Hepatocyte (in vitro differentiated cells): ENCODE measurements around the gene SLC12A8. TPM values are rescaled to one million over a fixed set of nuclear protein-coding genes. Genes with fewer than 3 reads are reported as not detected.

Experiments used
- DNase-seq: peaks from one replicate; pipeline ENCODE4 v3.0.0-alpha.2; 2016; ENCODE audit warnings: low spot score
- H2AFZ ChIP-seq: fragments of 200-600 bp; sonication (generic); 2 replicates; pipeline ENCODE4 v1.6.0; 2016; ENCODE audit warnings: antibody characterized with exemption, mild to moderate bottlenecking
- H3K27ac ChIP-seq: fragments of 200-600 bp; sonication (generic); 2 replicates; pipeline ENCODE4 v1.5.1; 2016; ENCODE audit warnings: mild to moderate bottlenecking
- H3K27me3 ChIP-seq: fragments of 200-600 bp; sonication (generic); 2 replicates; pipeline ENCODE4 v1.6.1; 2016
- H3K36me3 ChIP-seq: fragments of 200-600 bp; sonication (generic); replicated peaks from 2 replicates; pipeline ENCODE4 v1.5.1; 2016; ENCODE audit warnings: low read depth; ENCODE audit not compliant: insufficient read depth
- H3K4me1 ChIP-seq: fragments of 200-600 bp; sonication (generic); 2 replicates; pipeline ENCODE4 v1.5.1; 2016; ENCODE audit warnings: mild to moderate bottlenecking, moderate library complexity; ENCODE audit not compliant: insufficient read depth
- H3K4me2 ChIP-seq: fragments of 200-600 bp; sonication (generic); 2 replicates; pipeline ENCODE4 v1.6.0; 2016
- H3K4me3 ChIP-seq: fragments of 200-600 bp; sonication (generic); 2 replicates; pipeline ENCODE4 v1.5.1; 2016; ENCODE audit warnings: mild to moderate bottlenecking
- H3K79me2 ChIP-seq: fragments of 200-600 bp; sonication (generic); 2 replicates; pipeline ENCODE4 v1.6.0; 2017; ENCODE audit warnings: mild to moderate bottlenecking
- H3K9me2 ChIP-seq: fragments of 200-600 bp; sonication (generic); replicated peaks from 2 replicates; pipeline ENCODE4 v1.6.0; 2017; ENCODE audit warnings: mild to moderate bottlenecking; ENCODE audit not compliant: insufficient read depth
- H3K9me3 ChIP-seq: fragments of 200-600 bp; sonication (generic); 2 replicates; pipeline ENCODE4 v1.5.1; 2016; ENCODE audit warnings: low read depth, mild to moderate bottlenecking
- H4K20me1 ChIP-seq: fragments of 200-600 bp; sonication (generic); 2 replicates; pipeline ENCODE4 v1.6.0; 2016; ENCODE audit warnings: mild to moderate bottlenecking; ENCODE audit not compliant: insufficient read depth, poor library complexity, severe bottlenecking
- EZH2 ChIP-seq: fragments of 200-600 bp; sonication (generic); IDR thresholded peaks from 2 replicates; pipeline ENCODE4 v1.6.1; 2016; ENCODE audit warnings: antibody characterized with exemption, mild to moderate bottlenecking, borderline replicate concordance
- EZH2phosphoT487 ChIP-seq: fragments of 200-600 bp; sonication (generic); IDR thresholded peaks from one replicate; pipeline ENCODE4 v1.6.1; 2018; ENCODE audit warnings: antibody characterized with exemption, mild to moderate bottlenecking, low read depth, moderate library complexity; ENCODE audit not compliant: unreplicated experiment, severe bottlenecking
- WGBS: methylation state at CpG from one replicate; pipeline ENCODE4 v1.1.6; 2016; ENCODE audit warnings: low lambda C conversion rate; ENCODE audit errors: missing lambda C conversion rate; 5-methylcytosine and 5-hydroxymethylcytosine counted together
- polyA plus RNA-seq: library from polyadenylated mRNA; unstranded; fragments of >200 nt; fragmentation: Nextera tagmentation; extraction: Ambion mirVana; gene quantifications from 2 replicates; pipeline ENCODE4 v1.2.1, GENCODE V29; 2016
- total RNA-seq: library from RNA; depleted of rRNA; stranded (reverse); fragments of >200 nt; gene quantifications from 2 replicates; pipeline ENCODE4 v1.2.3, GENCODE V29; 2014
- TF ChIP-seq, protein P1 (sequence below): fragments of 200-600 bp; sonication (generic); IDR thresholded peaks from 2 replicates; pipeline ENCODE4 v1.5.1; 2016; ENCODE audit warnings: antibody characterized with exemption, mild to moderate bottlenecking; ENCODE audit not compliant: poor library complexity

The SLC12A8 gene
- total and polyA plus RNA-seq, 2 experiments from 2014 or later = 18.9 to 20.0 TPM

DNA sequence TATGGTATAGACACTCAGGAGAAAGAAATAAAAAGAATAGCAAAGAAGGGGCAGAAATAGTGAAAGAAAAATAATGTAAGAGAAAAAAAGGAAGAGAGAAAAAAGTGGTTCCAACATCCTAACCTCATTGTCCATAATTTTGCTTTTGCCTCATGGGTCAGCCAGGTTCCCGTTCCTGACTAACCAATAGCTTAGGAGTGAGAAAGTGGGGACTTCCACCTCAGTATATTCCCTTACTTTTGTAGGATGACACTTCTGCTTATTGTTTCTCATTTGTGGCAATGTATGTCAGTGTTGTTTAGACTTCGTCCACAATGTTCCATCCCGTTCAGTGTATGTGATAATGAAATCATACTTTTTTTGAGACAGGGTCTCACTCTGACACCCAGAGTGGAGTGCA is 9.3 kb upstream of the SLC12A8 start:
- Histone ChIP-seq H3K9me2 (no peaks in the 10 kb centered on the region), H3K36me3 (no peaks in the 10 kb centered on the region), H4K20me1 (no peaks in the 10 kb centered on the region), H3K4me1 (peaks cover 20% of the 10 kb centered on the region), H3K27ac (no peak overlapping the region), H3K4me3 (no peak overlapping the region), H3K9me3 (no peaks in the 10 kb centered on the region), H3K27me3 (no peaks in the 10 kb centered on the region), H2AFZ (no peak overlapping the region), H3K79me2 (no peaks in the 10 kb centered on the region), H3K4me2 (no peak overlapping the region)
- 90% methylated on average over 3 of the region's 3 CpGs for WGBS
- DNase-seq = no peak
- no peak for TF ChIP-seq EZH2
- TF ChIP-seq EZH2phosphoT487 = no peak
- TF ChIP-seq, protein P1, sequence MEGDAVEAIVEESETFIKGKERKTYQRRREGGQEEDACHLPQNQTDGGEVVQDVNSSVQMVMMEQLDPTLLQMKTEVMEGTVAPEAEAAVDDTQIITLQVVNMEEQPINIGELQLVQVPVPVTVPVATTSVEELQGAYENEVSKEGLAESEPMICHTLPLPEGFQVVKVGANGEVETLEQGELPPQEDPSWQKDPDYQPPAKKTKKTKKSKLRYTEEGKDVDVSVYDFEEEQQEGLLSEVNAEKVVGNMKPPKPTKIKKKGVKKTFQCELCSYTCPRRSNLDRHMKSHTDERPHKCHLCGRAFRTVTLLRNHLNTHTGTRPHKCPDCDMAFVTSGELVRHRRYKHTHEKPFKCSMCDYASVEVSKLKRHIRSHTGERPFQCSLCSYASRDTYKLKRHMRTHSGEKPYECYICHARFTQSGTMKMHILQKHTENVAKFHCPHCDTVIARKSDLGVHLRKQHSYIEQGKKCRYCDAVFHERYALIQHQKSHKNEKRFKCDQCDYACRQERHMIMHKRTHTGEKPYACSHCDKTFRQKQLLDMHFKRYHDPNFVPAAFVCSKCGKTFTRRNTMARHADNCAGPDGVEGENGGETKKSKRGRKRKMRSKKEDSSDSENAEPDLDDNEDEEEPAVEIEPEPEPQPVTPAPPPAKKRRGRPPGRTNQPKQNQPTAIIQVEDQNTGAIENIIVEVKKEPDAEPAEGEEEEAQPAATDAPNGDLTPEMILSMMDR = no peak

- TF ChIP-seq, protein P1 = no peak
- TF ChIP-seq EZH2 (no peak), EZH2phosphoT487 (no peak)
- Histone ChIP-seq H3K9me2 (no peaks in the 10 kb centered on the region), H3K4me1 (peaks cover 20% of the 10 kb centered on the region), H2AFZ (no peak overlapping the region), H3K4me3 (no peak overlapping the region), H3K4me2 (no peak overlapping the region), H3K27me3 (no peaks in the 10 kb centered on the region), H4K20me1 (no peaks in the 10 kb centered on the region), H3K36me3 (no peaks in the 10 kb centered on the region), H3K79me2 (no peaks in the 10 kb centered on the region), H3K27ac (peak overlapping the region; percentile 89), H3K9me3 (no peaks in the 10 kb centered on the region)
- 84% methylated on average over 7 of the region's 7 CpGs for WGBS
- no peak for DNase-seq
These were observed 8.3 kb upstream of the SLC12A8 start for GRCh38 chr3:125220727-125221429.

DNA sequence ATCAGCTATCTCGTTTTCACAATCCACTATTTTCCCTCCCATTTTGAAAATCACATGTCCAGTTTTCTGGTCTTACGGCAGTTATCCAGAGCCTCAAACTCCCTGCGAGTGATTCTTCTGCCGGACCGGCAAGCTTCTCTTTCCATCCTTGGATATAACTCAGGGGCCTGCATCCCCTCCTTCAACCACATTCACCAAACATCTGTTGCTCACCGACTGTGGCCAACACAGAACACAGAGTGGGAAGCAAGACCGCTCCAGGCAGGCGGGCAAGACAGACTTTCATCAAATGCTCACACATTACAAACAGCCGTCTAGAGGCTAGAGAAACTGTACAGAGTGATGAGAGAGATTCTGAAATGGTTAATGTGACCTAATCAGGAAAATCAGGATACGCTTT is 7.6 kb upstream of the SLC12A8 start:
- H3K4me1 ChIP-seq = peaks cover 20% of the 10 kb centered on the region
- H2AFZ ChIP-seq = no peak overlapping the region
- no peaks in the 10 kb centered on the region for H3K9me2 ChIP-seq
- H3K4me2 ChIP-seq = peak overlapping the region; percentile 38
- H3K79me2 ChIP-seq = no peaks in the 10 kb centered on the region
- DNase-seq = no peak
- 90% methylated on average over 10 of the region's 10 CpGs for WGBS
- H3K27ac ChIP-seq = peak overlapping the region; percentile 89
- H3K9me3 ChIP-seq = no peaks in the 10 kb centered on the region
- H3K27me3 ChIP-seq = no peaks in the 10 kb centered on the region
- H3K4me3 ChIP-seq = no peak overlapping the region
- no peaks in the 10 kb centered on the region for H4K20me1 ChIP-seq
- no peak for TF ChIP-seq EZH2
- no peak for TF ChIP-seq EZH2phosphoT487
- TF ChIP-seq, protein P1 = no peak
- H3K36me3 ChIP-seq = no peaks in the 10 kb centered on the region
